IPS DF 6.9 (cell line): ENCODE results near the gene ADCY9.

ENCODE experiments used
- DNase-seq: peaks from one replicate; pipeline ENCODE4 v3.0.0-alpha.2; 2013; ENCODE audit warnings: low read depth, low spot score
- H3K27ac ChIP-seq: one replicate; pipeline ENCODE4 v1.5.1; 2013; ENCODE audit warnings: low read length, control low read depth
- H3K27me3 ChIP-seq: 2 replicates; pipeline ENCODE4 v1.6.1; 2013; ENCODE audit warnings: mild to moderate bottlenecking, low read length; ENCODE audit not compliant: control insufficient read depth, insufficient read depth
- H3K36me3 ChIP-seq: 2 replicates; pipeline ENCODE4 v1.6.1; 2013; ENCODE audit warnings: low read length; ENCODE audit not compliant: control insufficient read depth, insufficient read depth
- H3K4me1 ChIP-seq: 2 replicates; pipeline ENCODE4 v1.6.1; 2013; ENCODE audit warnings: low read length; ENCODE audit not compliant: control insufficient read depth, insufficient read depth
- H3K4me3 ChIP-seq: 2 replicates; pipeline ENCODE4 v1.5.1; 2013; ENCODE audit warnings: mild to moderate bottlenecking, low read length
- H3K9me3 ChIP-seq: 2 replicates; pipeline ENCODE4 v1.6.1; 2013; ENCODE audit warnings: low read length, inconsistent platforms; ENCODE audit not compliant: control insufficient read depth, insufficient read depth
- WGBS: extraction: QIAGEN DNeasy Blood & Tissue Kit; methylation state at CpG from one replicate; pipeline ENCODE4 v1.1.7; 2013; ENCODE audit warnings: mixed read lengths, missing lambda C conversion rate; ENCODE audit not compliant: insufficient read length, insufficient coverage; 5-methylcytosine and 5-hydroxymethylcytosine counted together

The ADCY9 gene

DNA sequence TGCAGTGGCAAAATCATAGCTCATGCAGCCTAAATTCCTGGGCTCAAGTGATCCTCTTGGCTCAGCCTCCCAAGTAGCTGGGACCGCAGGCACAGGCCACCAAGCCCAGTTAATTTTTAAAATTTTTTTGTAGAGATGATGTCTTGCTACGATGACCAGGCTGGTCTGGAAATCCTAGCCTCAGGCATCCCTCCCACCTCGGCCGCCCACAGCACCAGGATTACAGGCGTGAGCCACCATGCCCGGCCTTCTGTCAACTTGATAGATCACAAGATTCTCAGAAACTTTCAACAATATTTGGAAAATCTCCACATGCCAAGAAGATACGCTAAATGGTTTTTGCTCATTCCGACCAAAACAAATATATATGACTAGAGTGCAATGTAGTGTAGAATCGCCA, 111.0 kb downstream of the ADCY9 start:
- Histone ChIP-seq H3K27me3 (no peaks in the 10 kb centered on the region), H3K4me1 (no peaks in the 10 kb centered on the region), H3K4me3 (no peak overlapping the region), H3K36me3 (no peaks in the 10 kb centered on the region), H3K27ac (no peak overlapping the region), H3K9me3 (no peaks in the 10 kb centered on the region)
- DNase-seq, result no peak
- WGBS, result no CpG with 5 or more reads among the region's 9 CpGs

DNA sequence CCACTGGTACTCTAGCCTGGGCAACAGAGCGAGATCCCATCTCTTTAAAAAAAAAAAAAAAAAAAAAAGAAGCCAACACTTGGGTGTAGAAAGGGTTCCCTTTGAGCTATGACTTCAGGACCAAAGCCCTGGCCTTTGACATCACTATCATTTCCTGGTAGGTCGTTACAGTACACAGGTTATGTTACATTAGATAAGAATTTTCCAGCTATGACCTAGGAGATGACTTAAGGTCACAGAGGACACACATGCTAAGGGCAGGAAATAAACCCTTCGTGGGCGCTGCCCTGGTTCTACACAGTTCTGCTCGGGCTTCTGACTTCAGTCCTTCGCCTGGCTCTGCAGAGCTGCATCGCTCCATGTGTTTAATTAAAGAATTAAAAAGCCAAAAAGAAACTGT, 112.0 kb downstream of the ADCY9 start:
- no peak for DNase-seq
- WGBS, result no CpG with 5 or more reads among the region's 7 CpGs
- H3K27ac ChIP-seq, result no peak overlapping the region

DNA sequence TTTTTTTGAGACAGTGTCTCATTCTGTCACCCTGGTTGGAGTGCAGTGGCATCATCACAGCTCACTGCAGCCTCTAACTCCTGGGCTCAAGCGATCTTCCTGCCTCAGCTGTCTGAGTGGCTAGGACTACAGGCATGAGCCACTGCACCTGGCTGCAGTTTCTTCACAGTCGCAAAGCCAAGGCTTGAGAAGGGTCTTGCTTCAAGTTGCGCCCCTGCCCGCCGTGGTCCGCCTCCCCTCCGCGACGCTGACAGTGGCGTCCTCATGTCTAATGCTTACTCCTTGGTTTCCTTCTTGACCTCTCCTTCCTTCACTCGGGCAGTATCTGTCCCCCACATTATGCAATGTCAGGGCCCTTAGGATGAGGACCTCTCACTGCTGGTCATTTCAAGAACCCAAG, 112.7 kb downstream of the ADCY9 start:
- peaks cover 2% of the 10 kb centered on the region; the same call in 1 of the 2 replicates for H3K4me1 ChIP-seq
- H3K27me3 ChIP-seq, result no peaks in the 10 kb centered on the region
- no peaks in the 10 kb centered on the region for H3K9me3 ChIP-seq
- H3K27ac ChIP-seq, result no peak overlapping the region
- no peak for DNase-seq
- H3K36me3 ChIP-seq, result no peaks in the 10 kb centered on the region
- WGBS, result no CpG with 5 or more reads among the region's 11 CpGs
- H3K4me3 ChIP-seq, result no peak overlapping the region

More for the DNA sequence above, 112.0 kb downstream of the ADCY9 start:
- Histone ChIP-seq H3K36me3 (no peaks in the 10 kb centered on the region), H3K4me3 (no peak overlapping the region), H3K4me1 (no peaks in the 10 kb centered on the region), H3K27me3 (no peaks in the 10 kb centered on the region), H3K9me3 (no peaks in the 10 kb centered on the region)

DNA sequence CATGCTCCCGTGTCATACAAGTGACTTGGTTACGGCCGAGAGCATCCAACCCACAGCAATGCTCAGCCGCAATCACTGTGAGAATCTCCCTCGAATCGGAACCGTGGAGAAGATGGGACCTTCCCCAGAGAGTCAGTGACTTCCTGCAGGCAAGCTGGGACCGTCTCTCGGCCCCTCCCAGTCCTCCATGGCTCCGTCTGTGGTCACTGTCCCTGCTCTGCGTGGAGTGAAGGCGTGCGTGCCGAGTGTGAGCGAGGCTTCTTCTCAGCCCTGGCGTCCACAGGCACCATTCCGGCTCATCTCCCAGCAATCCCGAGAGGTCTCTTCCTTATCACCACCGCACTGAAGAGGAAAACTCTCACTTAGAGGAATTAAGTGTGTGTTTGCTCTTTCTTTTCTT, 113.1 kb downstream of the ADCY9 start:
- no peak overlapping the region; the same call in 1 of the 2 replicates for H3K4me3 ChIP-seq
- no peaks in the 10 kb centered on the region for H3K9me3 ChIP-seq
- H3K4me1 ChIP-seq, result peaks cover 2% of the 10 kb centered on the region; the same call in 1 of the 2 replicates
- no peaks in the 10 kb centered on the region for H3K36me3 ChIP-seq
- H3K27me3 ChIP-seq, result no peaks in the 10 kb centered on the region
- H3K27ac ChIP-seq, result no peak overlapping the region
- DNase-seq, result no peak
- no CpG with 5 or more reads among the region's 19 CpGs for WGBS

DNA sequence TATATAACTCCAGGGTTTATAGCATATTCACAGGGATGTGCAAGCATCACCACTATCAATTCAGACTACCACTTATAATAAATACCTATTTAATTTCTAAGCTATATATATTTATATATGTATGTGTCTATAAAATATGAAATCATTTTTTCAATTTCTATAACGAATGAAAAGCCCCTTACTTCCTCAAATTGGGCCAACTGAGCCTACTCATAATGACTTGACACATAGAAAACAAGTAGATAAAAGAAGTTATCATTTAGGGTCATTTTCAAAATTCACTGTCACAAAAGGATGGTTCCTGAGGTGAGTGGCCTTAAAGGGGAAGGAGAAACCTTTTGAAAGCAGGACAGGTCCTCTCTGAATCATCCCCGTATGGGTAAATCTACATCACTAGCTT, 114.1 kb downstream of the ADCY9 start:
- no CpG with 5 or more reads among the region's 2 CpGs for WGBS
- H3K27ac ChIP-seq, result no peak overlapping the region
- no peaks in the 10 kb centered on the region for H3K36me3 ChIP-seq

DNA sequence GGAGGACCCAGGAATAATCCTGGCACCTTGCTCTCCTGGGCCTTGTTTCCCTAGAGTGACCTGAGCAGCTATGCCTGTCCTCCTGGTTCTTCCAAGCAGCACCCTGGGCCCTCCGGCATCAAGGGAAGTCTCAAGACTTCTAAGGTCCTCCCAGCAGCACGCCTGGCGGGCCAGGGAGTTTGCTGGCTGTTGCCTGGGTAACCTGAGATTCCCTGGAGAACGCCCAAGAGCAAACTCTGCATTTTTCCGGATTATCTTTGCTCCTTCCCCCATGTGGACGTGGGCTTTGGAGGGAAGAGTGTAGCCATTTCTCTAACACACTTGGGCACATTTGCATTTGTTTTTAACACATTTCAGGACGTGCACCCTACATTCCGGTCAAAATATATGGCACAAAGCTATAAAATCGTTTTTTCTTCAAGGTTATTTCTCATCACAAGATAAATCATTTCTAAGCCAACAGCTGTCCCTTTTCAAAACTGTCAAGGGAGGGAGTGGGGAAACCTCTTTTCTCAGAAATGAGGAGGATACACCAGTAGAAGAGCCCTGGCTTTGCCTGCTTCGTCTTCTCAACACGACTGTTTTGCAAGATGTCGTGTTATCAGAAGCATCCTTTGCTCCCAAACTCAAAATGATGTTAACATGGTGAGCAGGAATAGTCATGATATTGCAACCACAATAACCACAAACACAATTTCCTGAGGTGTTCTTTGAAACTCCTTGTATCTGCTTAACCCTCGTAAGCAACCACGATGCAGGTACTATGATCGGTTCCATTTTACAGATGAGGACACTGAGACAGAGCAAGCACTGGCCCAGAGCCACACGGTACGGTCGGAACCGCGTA, 116.5 kb downstream of the ADCY9 start:
- DNase-seq, result no peak
- Histone ChIP-seq H3K4me1 (peaks cover 2% of the 10 kb centered on the region; the same call in 1 of the 2 replicates), H3K27ac (no peak overlapping the region), H3K4me3 (no peak overlapping the region), H3K27me3 (no peaks in the 10 kb centered on the region), H3K36me3 (no peaks in the 10 kb centered on the region), H3K9me3 (no peaks in the 10 kb centered on the region)
- WGBS, result no CpG with 5 or more reads among the region's 20 CpGs

More for the DNA sequence above, 114.1 kb downstream of the ADCY9 start:
- Histone ChIP-seq H3K9me3 (no peaks in the 10 kb centered on the region), H3K27me3 (no peaks in the 10 kb centered on the region), H3K4me1 (peaks cover 2% of the 10 kb centered on the region; the same call in 1 of the 2 replicates), H3K4me3 (no peak overlapping the region)
- DNase-seq, result no peak

DNA sequence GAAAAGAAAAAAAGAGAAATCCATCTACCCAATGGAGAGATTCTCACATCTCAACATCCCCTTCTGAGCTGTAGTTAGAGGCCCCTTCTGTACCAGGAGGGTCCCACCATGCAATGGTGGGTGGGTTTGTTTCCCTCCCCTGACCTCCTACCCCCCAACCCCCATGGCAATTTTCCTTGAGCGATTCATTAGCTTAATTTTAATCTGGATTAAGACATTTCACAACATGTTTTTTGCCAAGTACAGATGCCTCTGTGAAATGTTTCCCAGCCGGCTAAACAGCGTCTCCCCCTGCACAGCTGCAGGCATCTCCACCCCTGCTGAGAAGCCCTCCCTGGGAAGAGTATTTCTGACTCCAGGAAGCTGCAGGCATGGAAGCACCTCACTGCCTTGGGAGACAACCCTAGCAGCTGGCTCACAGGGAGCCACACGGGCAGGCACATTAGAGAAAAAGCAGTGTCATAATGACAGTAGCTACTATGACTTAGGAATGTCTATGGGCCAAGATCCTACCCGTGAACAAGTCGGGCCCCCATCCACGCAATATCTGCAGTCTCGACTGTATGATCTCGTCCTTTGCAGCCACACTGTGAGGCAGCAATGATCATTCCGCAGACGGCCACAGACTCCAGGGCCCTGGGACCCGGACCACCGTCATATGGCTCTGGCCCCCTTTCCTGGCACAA, 117.3 kb downstream of the ADCY9 start:
- Histone ChIP-seq H3K36me3 (no peaks in the 10 kb centered on the region), H3K27me3 (no peaks in the 10 kb centered on the region), H3K9me3 (no peaks in the 10 kb centered on the region), H3K4me1 (peaks cover 2% of the 10 kb centered on the region; the same call in 1 of the 2 replicates), H3K4me3 (no peak overlapping the region), H3K27ac (no peak overlapping the region)
- no CpG with 5 or more reads among the region's 13 CpGs for WGBS
- no peak for DNase-seq

DNA sequence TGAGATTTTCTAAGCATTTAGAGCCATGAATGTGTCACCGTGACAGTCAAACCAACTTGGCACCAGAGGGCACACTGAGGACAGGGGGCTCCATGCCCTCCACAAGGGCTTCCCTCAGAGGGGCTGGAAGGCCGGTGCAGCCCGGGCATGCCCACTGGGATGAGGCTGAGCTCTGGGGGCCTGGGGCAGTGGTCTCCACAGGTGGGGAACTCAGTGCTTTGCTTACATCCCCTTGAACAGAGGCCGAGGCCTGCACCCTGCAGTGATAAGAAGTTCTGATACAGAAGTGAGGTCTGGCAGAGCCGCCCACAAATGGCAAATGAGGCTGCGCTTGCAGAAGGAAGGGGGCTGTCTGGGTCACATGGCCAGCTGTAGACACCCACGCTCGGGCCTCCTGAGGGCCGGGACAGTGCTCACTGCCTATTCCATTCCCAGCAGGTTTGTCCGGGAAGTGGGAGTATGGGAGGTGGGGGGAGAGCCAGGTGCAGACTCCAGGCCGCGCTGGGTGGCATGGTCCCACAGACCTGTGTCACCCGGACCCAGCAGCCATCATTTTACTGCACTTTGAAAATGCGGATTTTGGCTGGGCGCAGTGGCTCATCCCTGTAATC, 118.9 kb downstream of the ADCY9 start:
- Histone ChIP-seq H3K36me3 (no peaks in the 10 kb centered on the region), H3K9me3 (no peaks in the 10 kb centered on the region), H3K27ac (no peak overlapping the region), H3K27me3 (no peaks in the 10 kb centered on the region), H3K4me1 (peaks cover 2% of the 10 kb centered on the region; the same call in 1 of the 2 replicates), H3K4me3 (no peak overlapping the region)
- DNase-seq, result no peak
- no CpG with 5 or more reads among the region's 15 CpGs for WGBS

DNA sequence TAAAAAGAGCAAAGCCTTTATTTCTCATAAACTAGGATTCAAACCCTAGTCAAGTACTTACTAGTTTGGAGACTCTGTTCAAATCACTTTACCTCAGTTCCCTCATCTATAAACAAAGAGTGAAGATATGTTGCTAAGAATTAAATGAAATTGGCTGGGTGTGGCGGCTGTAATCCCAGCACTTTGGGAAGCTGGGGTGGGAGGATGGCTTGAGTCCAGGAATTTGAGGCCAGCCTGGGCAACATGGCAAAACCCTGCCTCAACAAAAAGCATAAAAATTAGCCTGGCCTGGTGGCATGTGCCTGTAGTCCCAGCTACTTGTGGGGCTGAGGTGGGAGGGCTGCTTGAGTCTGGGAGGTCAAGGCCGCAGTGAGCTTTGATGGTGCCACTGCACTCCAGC, 121.2 kb downstream of the ADCY9 start:
- Histone ChIP-seq H3K27me3 (no peaks in the 10 kb centered on the region), H3K27ac (no peak overlapping the region), H3K4me3 (no peak overlapping the region), H3K36me3 (no peaks in the 10 kb centered on the region), H3K9me3 (no peaks in the 10 kb centered on the region), H3K4me1 (peaks cover 2% of the 10 kb centered on the region; the same call in 1 of the 2 replicates)
- DNase-seq, result no peak
- WGBS, result no CpG with 5 or more reads among the region's 2 CpGs

DNA sequence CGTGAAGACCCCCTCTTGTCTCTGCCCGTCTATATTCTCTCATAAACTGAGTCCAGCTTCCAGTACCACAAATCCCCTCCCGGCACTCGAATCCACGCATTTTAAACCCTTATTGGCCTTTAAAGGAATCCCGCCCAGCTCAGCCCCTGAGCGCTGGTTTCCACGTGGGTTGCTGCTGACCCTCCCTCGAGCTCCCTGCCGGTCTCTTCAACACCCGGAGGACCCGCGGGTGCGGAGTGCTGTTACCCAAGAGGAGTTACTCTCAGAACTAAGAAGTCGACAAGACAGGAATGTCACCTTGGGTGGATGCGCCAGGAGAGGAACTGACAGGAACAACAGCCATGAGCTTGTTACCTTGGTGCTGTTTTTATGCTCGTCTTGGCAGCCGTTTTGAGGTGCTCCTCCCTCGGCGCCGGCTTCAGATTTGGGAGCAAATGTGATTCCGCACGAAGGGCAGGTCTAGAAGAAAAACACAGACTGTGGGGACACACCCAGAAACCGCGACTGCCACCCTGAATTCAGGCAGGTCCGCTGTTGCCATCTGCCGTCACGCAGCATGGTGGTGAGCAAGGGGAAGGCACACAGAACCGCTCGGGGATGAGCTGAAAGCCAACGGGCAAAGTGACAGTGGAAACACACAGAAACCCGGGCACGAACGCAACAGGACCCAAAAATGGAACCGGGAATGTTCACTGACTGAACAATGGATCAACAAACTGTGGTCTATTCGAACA, 123.0 kb downstream of the ADCY9 start:
- Histone ChIP-seq H3K9me3 (no peaks in the 10 kb centered on the region), H3K27ac (no peak overlapping the region), H3K36me3 (no peaks in the 10 kb centered on the region), H3K4me1 (no peaks in the 10 kb centered on the region), H3K27me3 (no peaks in the 10 kb centered on the region), H3K4me3 (no peak overlapping the region)
- no peak for DNase-seq
- no CpG with 5 or more reads among the region's 36 CpGs for WGBS
